SK-N-SH treated with all-trans-retinoic acid at 6 μM for 48 hours (cell line): Measurements from ENCODE around the gene PCMTD2.

Experiments used
- ATAC-seq: fragments of 200-7000 bp; cut with Tn5 transposase; 3 replicates; pipeline ENCODE4 v1.9.1; 2020; ENCODE audit warnings: mild to moderate bottlenecking, moderate library complexity
- ARNTL ChIP-seq: fragments of 450-650 bp; formaldehyde crosslinking; IDR thresholded peaks from 2 replicates; pipeline ENCODE4 v1.5.0; 2020; ENCODE audit warnings: low read depth, mild to moderate bottlenecking, moderate library complexity, borderline replicate concordance
- BACH2 ChIP-seq: fragments of 250-450 bp; sonication (Bioruptor Pico); IDR thresholded peaks from 2 replicates; pipeline ENCODE4 v1.9.0; 2021; ENCODE audit warnings: mild to moderate bottlenecking, borderline replicate concordance
- CREB5 ChIP-seq: fragments of 250-450 bp; sonication (Bioruptor Pico); IDR thresholded peaks from 2 replicates; pipeline ENCODE4 v1.5.1; 2020; ENCODE audit warnings: low read depth, mild to moderate bottlenecking, moderate library complexity
- CSDC2 ChIP-seq: fragments of 250-450 bp; sonication (Bioruptor Pico); IDR thresholded peaks from 2 replicates; pipeline ENCODE4 v1.5.0; 2020; ENCODE audit warnings: mild to moderate bottlenecking, moderate library complexity
- ESRRG ChIP-seq: fragments of 250-450 bp; sonication (Bioruptor Pico); IDR thresholded peaks from 2 replicates; pipeline ENCODE4 v1.6.1; 2021; ENCODE audit warnings: mild to moderate bottlenecking
- GLIS3 ChIP-seq: fragments of 250-450 bp; sonication (Bioruptor Pico); IDR thresholded peaks from 2 replicates; pipeline ENCODE4 v1.5.0; 2020; ENCODE audit warnings: mild to moderate bottlenecking, moderate library complexity
- ISL1 ChIP-seq: fragments of 250-450 bp; sonication (Bioruptor Pico); IDR thresholded peaks from 2 replicates; pipeline ENCODE4 v2.1.2; 2022; ENCODE audit warnings: mild to moderate bottlenecking, moderate library complexity
- OSR1 ChIP-seq: fragments of 250-450 bp; sonication (Bioruptor Pico); IDR thresholded peaks from 2 replicates; pipeline ENCODE4 v1.8.0; 2022; ENCODE audit warnings: moderate library complexity, mild to moderate bottlenecking, inconsistent platforms
- POU6F1 ChIP-seq: fragments of 250-450 bp; sonication (Bioruptor Pico); IDR thresholded peaks from 2 replicates; pipeline ENCODE4 v1.8.0; 2021; ENCODE audit warnings: low read depth, mild to moderate bottlenecking, moderate library complexity, borderline replicate concordance
- PPARA ChIP-seq: fragments of 250-450 bp; sonication (Bioruptor Pico); IDR thresholded peaks from 2 replicates; pipeline ENCODE4 v1.5.0; 2020; ENCODE audit warnings: mild to moderate bottlenecking, borderline replicate concordance
- RARB ChIP-seq: fragments of 250-450 bp; sonication (Bioruptor Pico); IDR thresholded peaks from 2 replicates; pipeline ENCODE4 v1.8.0; 2021; ENCODE audit warnings: mild to moderate bottlenecking, moderate library complexity
- SNAI2 ChIP-seq: fragments of 250-450 bp; sonication (Bioruptor Pico); IDR thresholded peaks from 2 replicates; pipeline ENCODE4 v1.5.0; 2020; ENCODE audit warnings: mild to moderate bottlenecking, moderate library complexity
- TCF4 ChIP-seq: fragments of 250-450 bp; sonication (Bioruptor Pico); IDR thresholded peaks from 2 replicates; pipeline ENCODE4 v1.8.0; 2021; ENCODE audit warnings: mild to moderate bottlenecking, moderate library complexity, borderline replicate concordance
- TOX ChIP-seq: fragments of 250-450 bp; sonication (Bioruptor Pico); IDR thresholded peaks from 2 replicates; pipeline ENCODE4 v1.8.0; 2021; ENCODE audit warnings: mild to moderate bottlenecking, moderate library complexity, borderline replicate concordance
- ZC3H10 ChIP-seq: fragments of 250-450 bp; sonication (Bioruptor Pico); IDR thresholded peaks from 2 replicates; pipeline ENCODE4 v1.5.1; 2021; ENCODE audit warnings: mild to moderate bottlenecking, moderate library complexity
- ZFP3 ChIP-seq: fragments of 250-450 bp; sonication (Bioruptor Pico); IDR thresholded peaks from 2 replicates; pipeline ENCODE4 v1.5.0; 2020; ENCODE audit warnings: mild to moderate bottlenecking, moderate library complexity
- ZFP30 ChIP-seq: fragments of 450-650 bp; formaldehyde crosslinking; IDR thresholded peaks from 2 replicates; pipeline ENCODE4 v1.5.0; 2022; ENCODE audit warnings: mild to moderate bottlenecking, moderate library complexity
- ZNF70 ChIP-seq: fragments of 450-650 bp; formaldehyde crosslinking; IDR thresholded peaks from 2 replicates; pipeline ENCODE4 v1.5.0; 2020; ENCODE audit warnings: mild to moderate bottlenecking, moderate library complexity
- ZNF8 ChIP-seq: fragments of 450-650 bp; formaldehyde crosslinking; IDR thresholded peaks from 2 replicates; pipeline ENCODE4 v1.5.0; 2020; ENCODE audit warnings: mild to moderate bottlenecking, moderate library complexity
- TF ChIP-seq, protein P1 (sequence below): fragments of 250-450 bp; sonication (Bioruptor Pico); IDR thresholded peaks from 2 replicates; pipeline ENCODE4 v1.5.1; 2021; ENCODE audit warnings: mild to moderate bottlenecking, moderate library complexity
- TF ChIP-seq, protein P2 (sequence below): fragments of 250-450 bp; sonication (Bioruptor Pico); IDR thresholded peaks from 2 replicates; pipeline ENCODE4 v1.5.0; 2020; ENCODE audit warnings: mild to moderate bottlenecking, moderate library complexity
- TF ChIP-seq, protein P3 (sequence below): fragments of 250-450 bp; sonication (Bioruptor Pico); IDR thresholded peaks from 2 replicates; pipeline ENCODE4 v1.8.0; 2020; ENCODE audit warnings: mild to moderate bottlenecking, moderate library complexity, borderline replicate concordance

PCMTD2 gene

GRCh38 chr20:64228751-64229506, 26.6 kb upstream of the PCMTD2 start:
- no peak for ATAC-seq
- TF ChIP-seq GLIS3 = no peak
- TF ChIP-seq, all 23 proteins: peak for 0

DNA sequence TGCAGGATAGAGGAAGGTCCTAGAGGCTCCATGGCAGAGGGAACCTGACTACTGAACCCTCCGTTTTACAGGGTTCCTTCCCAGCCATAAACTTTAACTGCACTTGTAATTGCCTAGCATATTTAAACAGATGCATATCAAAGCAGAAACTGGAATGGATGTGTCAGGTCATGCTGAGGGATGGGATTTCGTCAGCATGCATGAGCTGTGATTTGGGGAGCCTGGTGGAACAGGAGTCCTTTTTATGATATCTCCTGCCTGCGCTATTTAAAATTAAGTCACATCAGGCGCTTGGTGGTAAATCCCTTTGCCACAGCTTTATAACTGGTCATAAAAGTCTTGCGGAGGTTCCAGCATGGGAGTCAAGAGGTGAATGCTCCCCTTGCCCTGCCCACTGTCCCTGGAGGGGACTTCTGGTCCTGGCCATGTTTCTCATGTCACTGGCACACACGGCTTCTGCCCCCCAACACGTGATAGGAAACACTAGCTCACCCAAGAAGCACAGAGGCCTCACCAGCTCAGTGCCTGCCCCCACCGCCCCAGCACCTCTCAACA, 26.0 kb upstream of the PCMTD2 start:
- no peak for ATAC-seq
- TF ChIP-seq ESRRG (CRISPR knock-in tag) (no peak), ZC3H10 (CRISPR knock-in tag) (no peak), ZNF8 (no peak), ZNF70 (no peak), SNAI2 (CRISPR knock-in tag) (no peak)

- ATAC-seq = no peak
Observed at GRCh38 chr20:64230461-64231145, 24.9 kb upstream of the PCMTD2 start.

More at GRCh38 chr20:64230461-64231145, 24.9 kb upstream of the PCMTD2 start:
- no peak for TF ChIP-seq CSDC2 (CRISPR knock-in tag)
- TF ChIP-seq CREB5 (CRISPR knock-in tag) = no peak
- TF ChIP-seq TOX (CRISPR knock-in tag) = no peak
- TF ChIP-seq OSR1 (CRISPR knock-in tag) = no peak
- no peak for TF ChIP-seq ZC3H10 (CRISPR knock-in tag)
- no peak for TF ChIP-seq POU6F1 (CRISPR knock-in tag)
- TF ChIP-seq, protein P1, sequence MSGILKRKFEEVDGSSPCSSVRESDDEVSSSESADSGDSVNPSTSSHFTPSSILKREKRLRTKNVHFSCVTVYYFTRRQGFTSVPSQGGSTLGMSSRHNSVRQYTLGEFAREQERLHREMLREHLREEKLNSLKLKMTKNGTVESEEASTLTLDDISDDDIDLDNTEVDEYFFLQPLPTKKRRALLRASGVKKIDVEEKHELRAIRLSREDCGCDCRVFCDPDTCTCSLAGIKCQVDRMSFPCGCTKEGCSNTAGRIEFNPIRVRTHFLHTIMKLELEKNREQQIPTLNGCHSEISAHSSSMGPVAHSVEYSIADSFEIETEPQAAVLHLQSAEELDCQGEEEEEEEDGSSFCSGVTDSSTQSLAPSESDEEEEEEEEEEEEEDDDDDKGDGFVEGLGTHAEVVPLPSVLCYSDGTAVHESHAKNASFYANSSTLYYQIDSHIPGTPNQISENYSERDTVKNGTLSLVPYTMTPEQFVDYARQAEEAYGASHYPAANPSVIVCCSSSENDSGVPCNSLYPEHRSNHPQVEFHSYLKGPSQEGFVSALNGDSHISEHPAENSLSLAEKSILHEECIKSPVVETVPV (CRISPR knock-in tag) = no peak
- no peak for TF ChIP-seq ARNTL (CRISPR knock-in tag)
- TF ChIP-seq TCF4 (CRISPR knock-in tag) = no peak
- no peak for TF ChIP-seq GLIS3
- TF ChIP-seq ZFP3 (CRISPR knock-in tag) = no peak
- no peak for TF ChIP-seq ZNF70
- TF ChIP-seq, protein P2, sequence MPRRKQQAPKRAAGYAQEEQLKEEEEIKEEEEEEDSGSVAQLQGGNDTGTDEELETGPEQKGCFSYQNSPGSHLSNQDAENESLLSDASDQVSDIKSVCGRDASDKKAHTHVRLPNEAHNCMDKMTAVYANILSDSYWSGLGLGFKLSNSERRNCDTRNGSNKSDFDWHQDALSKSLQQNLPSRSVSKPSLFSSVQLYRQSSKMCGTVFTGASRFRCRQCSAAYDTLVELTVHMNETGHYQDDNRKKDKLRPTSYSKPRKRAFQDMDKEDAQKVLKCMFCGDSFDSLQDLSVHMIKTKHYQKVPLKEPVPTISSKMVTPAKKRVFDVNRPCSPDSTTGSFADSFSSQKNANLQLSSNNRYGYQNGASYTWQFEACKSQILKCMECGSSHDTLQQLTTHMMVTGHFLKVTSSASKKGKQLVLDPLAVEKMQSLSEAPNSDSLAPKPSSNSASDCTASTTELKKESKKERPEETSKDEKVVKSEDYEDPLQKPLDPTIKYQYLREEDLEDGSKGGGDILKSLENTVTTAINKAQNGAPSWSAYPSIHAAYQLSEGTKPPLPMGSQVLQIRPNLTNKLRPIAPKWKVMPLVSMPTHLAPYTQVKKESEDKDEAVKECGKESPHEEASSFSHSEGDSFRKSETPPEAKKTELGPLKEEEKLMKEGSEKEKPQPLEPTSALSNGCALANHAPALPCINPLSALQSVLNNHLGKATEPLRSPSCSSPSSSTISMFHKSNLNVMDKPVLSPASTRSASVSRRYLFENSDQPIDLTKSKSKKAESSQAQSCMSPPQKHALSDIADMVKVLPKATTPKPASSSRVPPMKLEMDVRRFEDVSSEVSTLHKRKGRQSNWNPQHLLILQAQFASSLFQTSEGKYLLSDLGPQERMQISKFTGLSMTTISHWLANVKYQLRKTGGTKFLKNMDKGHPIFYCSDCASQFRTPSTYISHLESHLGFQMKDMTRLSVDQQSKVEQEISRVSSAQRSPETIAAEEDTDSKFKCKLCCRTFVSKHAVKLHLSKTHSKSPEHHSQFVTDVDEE (CRISPR knock-in tag) = no peak
- TF ChIP-seq SNAI2 (CRISPR knock-in tag) = no peak
- TF ChIP-seq PPARA = no peak
- no peak for TF ChIP-seq ISL1 (CRISPR knock-in tag)
- TF ChIP-seq RARB (CRISPR knock-in tag) = no peak
- no peak for TF ChIP-seq BACH2 (CRISPR knock-in tag)
- TF ChIP-seq, protein P3, sequence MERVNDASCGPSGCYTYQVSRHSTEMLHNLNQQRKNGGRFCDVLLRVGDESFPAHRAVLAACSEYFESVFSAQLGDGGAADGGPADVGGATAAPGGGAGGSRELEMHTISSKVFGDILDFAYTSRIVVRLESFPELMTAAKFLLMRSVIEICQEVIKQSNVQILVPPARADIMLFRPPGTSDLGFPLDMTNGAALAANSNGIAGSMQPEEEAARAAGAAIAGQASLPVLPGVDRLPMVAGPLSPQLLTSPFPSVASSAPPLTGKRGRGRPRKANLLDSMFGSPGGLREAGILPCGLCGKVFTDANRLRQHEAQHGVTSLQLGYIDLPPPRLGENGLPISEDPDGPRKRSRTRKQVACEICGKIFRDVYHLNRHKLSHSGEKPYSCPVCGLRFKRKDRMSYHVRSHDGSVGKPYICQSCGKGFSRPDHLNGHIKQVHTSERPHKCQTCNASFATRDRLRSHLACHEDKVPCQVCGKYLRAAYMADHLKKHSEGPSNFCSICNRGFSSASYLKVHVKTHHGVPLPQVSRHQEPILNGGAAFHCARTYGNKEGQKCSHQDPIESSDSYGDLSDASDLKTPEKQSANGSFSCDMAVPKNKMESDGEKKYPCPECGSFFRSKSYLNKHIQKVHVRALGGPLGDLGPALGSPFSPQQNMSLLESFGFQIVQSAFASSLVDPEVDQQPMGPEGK (CRISPR knock-in tag) = no peak
- TF ChIP-seq ZFP30 = no peak
- TF ChIP-seq, all 23 proteins: peak for 0
